Mammary epithelial cell (primary cell): ENCODE data around the gene PLCG2.

Experiments used
- CTCF ChIP-seq, 2 donors: IDR thresholded peaks in 1 of 2; conservative IDR thresholded peaks in 1 of 2; 2 replicates each; pipeline ENCODE4 v1.5.1; 2011 to 2012; ENCODE audit warnings: inconsistent platforms in 2 of 2, low read length in 2 of 2, mild to moderate bottlenecking in 2 of 2, control low read depth in 1 of 2, low read depth in 1 of 2; ENCODE audit not compliant: insufficient read depth in 1 of 2; ENCODE audit errors: extremely low read depth in 1 of 2
- EZH2 ChIP-seq: IDR thresholded peaks from 2 replicates; pipeline ENCODE4 v1.6.1; 2012; ENCODE audit warnings: low read length, inconsistent platforms, borderline replicate concordance

- TF ChIP-seq CTCF (conservative IDR thresholded peaks at IDR 0.05 in 1 of 2, IDR thresholded peaks at IDR 0.05 in 1 of 2; ENCODE audit: extremely low read depth in 1 of 2, insufficient read depth in 1 of 2, low read depth in 1 of 2, low read length in 2 of 2) = no peak
- no peak for TF ChIP-seq EZH2
Measured at GRCh38 chr16:81873206-81873605, 94.1 kb downstream of the PLCG2 start.
